ENCODE data around the gene TRIM39.

DNA sequence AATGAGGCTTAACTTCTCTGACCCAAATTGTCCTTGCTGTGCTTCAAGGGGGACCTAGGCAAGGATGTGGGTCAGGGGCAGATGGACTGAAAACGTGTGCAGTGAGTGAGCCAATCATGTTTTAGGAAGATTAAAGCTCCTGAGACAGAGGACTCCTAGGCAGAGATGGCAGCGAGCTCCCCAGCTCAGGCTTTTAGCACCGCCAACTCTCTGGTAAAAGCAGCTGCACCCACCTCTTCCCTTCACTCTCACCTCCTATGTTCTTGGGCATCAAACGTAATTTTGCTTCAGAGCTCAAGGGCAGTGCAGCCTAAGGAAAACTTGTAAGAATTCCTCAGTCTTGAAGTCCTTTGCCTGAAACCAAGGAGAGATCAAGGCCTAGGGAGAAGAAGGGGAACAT lies 28.6 kb downstream of the TRIM39 start:
- TF ChIP-seq, protein P1, sequence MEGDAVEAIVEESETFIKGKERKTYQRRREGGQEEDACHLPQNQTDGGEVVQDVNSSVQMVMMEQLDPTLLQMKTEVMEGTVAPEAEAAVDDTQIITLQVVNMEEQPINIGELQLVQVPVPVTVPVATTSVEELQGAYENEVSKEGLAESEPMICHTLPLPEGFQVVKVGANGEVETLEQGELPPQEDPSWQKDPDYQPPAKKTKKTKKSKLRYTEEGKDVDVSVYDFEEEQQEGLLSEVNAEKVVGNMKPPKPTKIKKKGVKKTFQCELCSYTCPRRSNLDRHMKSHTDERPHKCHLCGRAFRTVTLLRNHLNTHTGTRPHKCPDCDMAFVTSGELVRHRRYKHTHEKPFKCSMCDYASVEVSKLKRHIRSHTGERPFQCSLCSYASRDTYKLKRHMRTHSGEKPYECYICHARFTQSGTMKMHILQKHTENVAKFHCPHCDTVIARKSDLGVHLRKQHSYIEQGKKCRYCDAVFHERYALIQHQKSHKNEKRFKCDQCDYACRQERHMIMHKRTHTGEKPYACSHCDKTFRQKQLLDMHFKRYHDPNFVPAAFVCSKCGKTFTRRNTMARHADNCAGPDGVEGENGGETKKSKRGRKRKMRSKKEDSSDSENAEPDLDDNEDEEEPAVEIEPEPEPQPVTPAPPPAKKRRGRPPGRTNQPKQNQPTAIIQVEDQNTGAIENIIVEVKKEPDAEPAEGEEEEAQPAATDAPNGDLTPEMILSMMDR (IDR thresholded peaks at IDR 0.05), result no peak
- TF ChIP-seq EZH2 (IDR thresholded peaks at IDR 0.05; ENCODE audit: borderline replicate concordance, insufficient read depth, low read depth, low read length, poor library complexity, severe bottlenecking), result no peak
